OCI-LY7 (cell line): Measurements from ENCODE around the gene APBB2. TPM values are rescaled to one million over a fixed set of nuclear protein-coding genes. Genes with fewer than 3 reads are reported as not detected.

ENCODE experiments used
- BruUV-seq: library from RNA; stranded (reverse); fragments of 400-500 nt; replicated peaks from 2 replicates; lab custom pipeline; 2021; lab: Mats Ljungman, UMichigan
- CTCF ChIA-PET: fragments of 300-600 bp; sonication (Branson Sonifier 250); formaldehyde crosslinking; loops from one replicate; lab custom pipeline; 2022; ENCODE audit warnings: antibody characterized with exemption; ENCODE audit not compliant: unreplicated experiment; lab: Charles Lee
- POLR2A ChIA-PET: fragments of 300-600 bp; sonication (Branson Sonifier 250); formaldehyde crosslinking; loops from one replicate; lab custom pipeline; 2022; ENCODE audit warnings: antibody characterized with exemption; lab: Charles Lee
- DNase-seq: peaks from one replicate; pipeline ENCODE4 v3.0.0-alpha.2; 2015; ENCODE audit warnings: low spot score
- H2AFZ ChIP-seq: fragments of 200-600 bp; sonication (generic), shearing (Covaris generic); 2 replicates; pipeline ENCODE4 v1.6.1; 2014; ENCODE audit warnings: mild to moderate bottlenecking, antibody characterized with exemption, low read length, moderate library complexity
- H3K27ac ChIP-seq: fragments of 200-600 bp; sonication (generic); 2 replicates; pipeline ENCODE4 v1.5.1; 2014; ENCODE audit warnings: mixed run types, low read depth, mild to moderate bottlenecking, moderate library complexity, low read length, inconsistent platforms; ENCODE audit not compliant: poor library complexity, severe bottlenecking
- H3K36me3 ChIP-seq: fragments of 200-600 bp; sonication (generic); 2 replicates; pipeline ENCODE4 v1.6.1; 2014; ENCODE audit warnings: mild to moderate bottlenecking, antibody characterized with exemption, low read length, moderate library complexity, mixed read lengths; ENCODE audit not compliant: insufficient read depth
- H3K4me1 ChIP-seq: fragments of 200-600 bp; sonication (generic); 2 replicates; pipeline ENCODE4 v1.5.1; 2014; ENCODE audit warnings: mild to moderate bottlenecking, low read length; ENCODE audit not compliant: insufficient read depth, poor library complexity, severe bottlenecking
- H3K4me2 ChIP-seq: fragments of 200-600 bp; sonication (generic); 2 replicates; pipeline ENCODE4 v1.6.1; 2014; ENCODE audit warnings: mild to moderate bottlenecking, low read length
- H3K4me3 ChIP-seq: fragments of 200-600 bp; sonication (generic); 2 replicates; pipeline ENCODE4 v1.5.1; 2014; ENCODE audit warnings: mild to moderate bottlenecking, low read depth, low read length; ENCODE audit not compliant: poor library complexity, severe bottlenecking
- H3K79me2 ChIP-seq: fragments of 200-600 bp; sonication (generic); 2 replicates; pipeline ENCODE4 v1.6.1; 2016; ENCODE audit warnings: low read depth, mild to moderate bottlenecking, low read length, moderate library complexity, mixed read lengths; ENCODE audit not compliant: insufficient read depth
- H3K9me2 ChIP-seq: fragments of 200-600 bp; sonication (generic); 2 replicates; pipeline ENCODE4 v1.6.1; 2016; ENCODE audit warnings: mild to moderate bottlenecking, low read length, mixed read lengths; ENCODE audit not compliant: insufficient read depth
- H3K9me3 ChIP-seq: fragments of 200-600 bp; sonication (generic); 2 replicates; pipeline ENCODE4 v1.6.1; 2014; ENCODE audit warnings: mild to moderate bottlenecking, mixed run types, low read length, mixed read lengths
- H4K20me1 ChIP-seq: fragments of 200-600 bp; sonication (generic); 2 replicates; pipeline ENCODE4 v1.6.1; 2014; ENCODE audit warnings: mild to moderate bottlenecking, antibody characterized with exemption, low read length, moderate library complexity, mixed read lengths; ENCODE audit not compliant: insufficient read depth
- EZH2phosphoT487 ChIP-seq: fragments of 200-600 bp; sonication (generic); IDR thresholded peaks from 2 replicates; pipeline ENCODE4 v1.6.1; 2018; ENCODE audit warnings: low read depth, borderline replicate concordance, mild to moderate bottlenecking, mixed run types, antibody characterized with exemption, low read length, moderate library complexity, mixed read lengths
- intact Hi-C: fragments of 100-400 bp; cut with micrococcal nuclease; formaldehyde crosslinking; loops from one replicate; pipeline ENCODE4 v1.10.0; 2022; ENCODE audit not compliant: unreplicated experiment
- total RNA-seq, 2 experiments: library from RNA; depleted of rRNA in 1 of 2; stranded (reverse); fragments of >200 nt in 1 of 2; shearing (Covaris generic) in 1 of 2; gene quantifications; 2 replicates each; pipeline ENCODE4 v1.2.3, GENCODE V29; 2014 to 2022
- TF ChIP-seq, protein P1 (sequence below): fragments of 200-600 bp; sonication (generic); conservative IDR thresholded peaks from 2 replicates; pipeline ENCODE4 v1.5.1; 2014; ENCODE audit warnings: mild to moderate bottlenecking, antibody characterized with exemption, low read length, moderate library complexity, mixed read lengths

Gene APBB2
- total RNA-seq, 2 experiments from 2014 or later: 66.4 to 88.5 TPM

DNA sequence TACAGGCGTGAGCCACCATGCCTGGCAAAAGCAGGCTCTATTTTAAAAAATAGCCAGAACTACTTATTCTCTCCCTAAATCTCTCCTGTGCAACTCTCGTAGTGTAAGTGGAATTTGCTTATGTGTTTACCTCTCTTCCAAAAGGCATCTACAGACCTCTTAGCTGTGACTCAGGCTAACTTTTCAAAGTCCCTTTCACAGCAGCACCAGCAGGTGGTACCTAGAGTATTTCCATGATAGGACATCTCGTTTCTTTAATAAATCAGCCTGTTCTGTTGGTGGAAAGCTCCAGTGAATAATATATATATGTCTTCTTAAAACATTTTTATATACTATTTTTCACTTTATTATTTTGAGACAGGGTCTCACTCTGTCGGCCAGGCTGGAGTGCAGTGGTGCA is 375.6 kb downstream of the APBB2 start:
- Histone ChIP-seq H3K36me3 (no peaks in the 10 kb centered on the region), H3K4me1 (peaks cover 12% of the 10 kb centered on the region), H4K20me1 (no peaks in the 10 kb centered on the region), H3K9me2 (no peaks in the 10 kb centered on the region), H3K4me3 (no peak overlapping the region), H3K27ac (no peak overlapping the region), H2AFZ (no peak overlapping the region), H3K4me2 (no peak overlapping the region), H3K9me3 (no peaks in the 10 kb centered on the region), H3K79me2 (no peaks in the 10 kb centered on the region)
- DNase-seq: no peak
- TF ChIP-seq, protein P1, sequence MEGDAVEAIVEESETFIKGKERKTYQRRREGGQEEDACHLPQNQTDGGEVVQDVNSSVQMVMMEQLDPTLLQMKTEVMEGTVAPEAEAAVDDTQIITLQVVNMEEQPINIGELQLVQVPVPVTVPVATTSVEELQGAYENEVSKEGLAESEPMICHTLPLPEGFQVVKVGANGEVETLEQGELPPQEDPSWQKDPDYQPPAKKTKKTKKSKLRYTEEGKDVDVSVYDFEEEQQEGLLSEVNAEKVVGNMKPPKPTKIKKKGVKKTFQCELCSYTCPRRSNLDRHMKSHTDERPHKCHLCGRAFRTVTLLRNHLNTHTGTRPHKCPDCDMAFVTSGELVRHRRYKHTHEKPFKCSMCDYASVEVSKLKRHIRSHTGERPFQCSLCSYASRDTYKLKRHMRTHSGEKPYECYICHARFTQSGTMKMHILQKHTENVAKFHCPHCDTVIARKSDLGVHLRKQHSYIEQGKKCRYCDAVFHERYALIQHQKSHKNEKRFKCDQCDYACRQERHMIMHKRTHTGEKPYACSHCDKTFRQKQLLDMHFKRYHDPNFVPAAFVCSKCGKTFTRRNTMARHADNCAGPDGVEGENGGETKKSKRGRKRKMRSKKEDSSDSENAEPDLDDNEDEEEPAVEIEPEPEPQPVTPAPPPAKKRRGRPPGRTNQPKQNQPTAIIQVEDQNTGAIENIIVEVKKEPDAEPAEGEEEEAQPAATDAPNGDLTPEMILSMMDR: no peak
- TF ChIP-seq EZH2phosphoT487: no peak
- no TSS peak for BruUV-seq
- POLR2A ChIA-PET: no interaction called here
- intact Hi-C loops: no loop called here
- CTCF ChIA-PET: no interaction called here

DNA sequence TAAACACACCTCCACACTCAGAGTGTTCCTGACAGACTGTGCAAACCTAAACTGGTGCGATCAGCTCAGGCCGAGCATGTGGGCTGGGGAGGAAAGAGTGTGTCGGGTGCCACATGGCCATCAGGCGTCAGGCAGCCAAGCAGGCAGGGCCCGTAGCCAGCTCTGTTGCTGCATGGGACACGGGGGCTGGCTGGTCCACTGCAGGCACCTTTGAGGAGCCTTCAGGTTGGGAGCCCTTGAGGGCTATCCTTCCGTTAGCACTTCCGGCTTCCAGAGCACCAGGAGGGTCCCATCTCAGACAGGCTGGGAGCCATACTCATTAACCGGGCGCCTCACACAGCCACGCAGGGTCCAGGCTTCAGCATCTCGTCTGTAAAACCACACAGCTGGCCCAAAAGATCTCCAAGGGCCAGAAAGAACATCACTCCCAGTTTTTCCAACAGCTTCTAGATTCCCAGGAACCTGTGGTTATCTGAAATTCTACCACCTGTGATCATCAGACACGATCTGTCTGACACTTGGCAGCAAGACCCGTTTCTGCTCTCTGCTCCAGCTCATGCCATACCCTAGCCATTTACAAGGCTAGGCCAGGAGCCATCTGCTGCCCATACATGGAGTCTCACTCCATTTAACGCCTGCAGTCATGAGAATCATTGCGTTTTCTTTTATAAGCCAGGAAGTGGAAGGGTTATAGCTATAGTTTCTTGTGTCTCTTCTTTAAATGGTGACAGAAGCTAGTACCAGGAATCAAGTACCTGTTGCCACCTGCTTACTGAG is 377.1 kb downstream of the APBB2 start:
- Histone ChIP-seq H3K4me3 (no peak overlapping the region), H3K79me2 (no peaks in the 10 kb centered on the region), H4K20me1 (no peaks in the 10 kb centered on the region), H2AFZ (no peak overlapping the region), H3K4me1 (peaks cover 12% of the 10 kb centered on the region), H3K36me3 (no peaks in the 10 kb centered on the region), H3K4me2 (no peak overlapping the region), H3K27ac (no peak overlapping the region), H3K9me2 (no peaks in the 10 kb centered on the region), H3K9me3 (no peaks in the 10 kb centered on the region)
- no TSS peak for BruUV-seq
- CTCF ChIA-PET: no interaction called here
- POLR2A ChIA-PET: no interaction called here
- TF ChIP-seq, protein P1: no peak
- no peak for TF ChIP-seq EZH2phosphoT487
- intact Hi-C loops: no loop called here
- no peak for DNase-seq

DNA sequence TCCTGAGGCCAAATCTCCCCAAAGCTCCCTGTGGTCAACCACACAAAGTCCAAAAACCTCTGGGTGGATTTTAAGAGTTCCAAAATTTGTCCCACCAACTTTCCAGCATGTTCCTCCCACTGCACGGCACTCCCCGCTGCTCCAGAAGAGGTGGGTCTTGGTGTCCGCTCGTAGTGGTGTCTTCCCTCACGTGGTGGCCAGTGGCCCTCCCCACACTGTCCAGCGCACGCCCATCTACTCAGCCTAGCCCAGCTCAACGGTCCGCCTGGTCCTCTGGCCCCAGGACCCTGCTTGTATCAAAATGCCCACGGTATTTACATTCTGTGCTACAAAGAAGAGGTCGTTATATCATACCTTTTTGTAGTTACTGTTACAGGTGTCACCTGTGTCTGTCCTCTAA is 381.1 kb downstream of the APBB2 start:
- Histone ChIP-seq H3K4me1 (no peaks in the 10 kb centered on the region), H3K4me2 (no peak overlapping the region), H4K20me1 (no peaks in the 10 kb centered on the region), H3K9me2 (no peaks in the 10 kb centered on the region), H3K79me2 (no peaks in the 10 kb centered on the region), H3K27ac (no peak overlapping the region), H2AFZ (no peak overlapping the region), H3K4me3 (no peak overlapping the region), H3K9me3 (no peaks in the 10 kb centered on the region), H3K36me3 (peaks cover 15% of the 10 kb centered on the region)
- TF ChIP-seq EZH2phosphoT487: no peak
- TF ChIP-seq, protein P1: no peak
- DNase-seq: no peak
- intact Hi-C loops: no loop called here
- CTCF ChIA-PET: no interaction called here
- no TSS peak for BruUV-seq
- POLR2A ChIA-PET: no interaction called here
